Subcutaneous adipose tissue (tissue), 4 donors: ENCODE data around the gene ARHGAP25. TPM values are rescaled to one million over a fixed set of nuclear protein-coding genes. Genes with fewer than 3 reads are reported as not detected.

Experiments used
- CTCF ChIP-seq: fragments of 450-650 bp; IDR thresholded peaks from one replicate; pipeline ENCODE4 v1.5.1; 2016; ENCODE audit warnings: low read depth, mild to moderate bottlenecking, control low read depth, antibody characterized with exemption, moderate library complexity
- total RNA-seq, 4 donors: library from RNA; depleted of rRNA; stranded (reverse); fragments of >200 nt; gene quantifications; one replicate each; pipeline ENCODE4 v1.1.0, GENCODE V29; 2016

The ARHGAP25 gene
- total RNA-seq, 4 donors from 2014 or later = 7.3 to 29.7 (median 14.3) TPM

- TF ChIP-seq CTCF = no peak
These were observed 65.4 kb downstream of the ARHGAP25 start for GRCh38 chr2:68800027-68800401.

GRCh38 chr2:68800517-68800916, 65.9 kb downstream of the ARHGAP25 start:
- TF ChIP-seq CTCF = no peak

- TF ChIP-seq CTCF = no peak
These were observed 70.4 kb downstream of the ARHGAP25 start for GRCh38 chr2:68805025-68805424.

GRCh38 chr2:68806511-68807109, 72.0 kb downstream of the ARHGAP25 start:
- TF ChIP-seq CTCF = no peak

GRCh38 chr2:68807821-68808266, 73.2 kb downstream of the ARHGAP25 start:
- TF ChIP-seq CTCF = no peak

GRCh38 chr2:68809324-68810240, 75.0 kb downstream of the ARHGAP25 start:
- TF ChIP-seq CTCF = no peak

GRCh38 chr2:68811364-68811763, 76.8 kb downstream of the ARHGAP25 start:
- TF ChIP-seq CTCF = no peak
